ENCODE measurements around the gene ZBTB6.
"Not testable (repeated sequence)": the region's sequence is repeated elsewhere in the genome, so short reads cannot be mapped to it uniquely, and the experiment has no call there.

GRCh38 chr9:122906122-122906521, 7.0 kb downstream of the ZBTB6 start:
- TF ChIP-seq POLR2A (IDR thresholded peaks at IDR 0.05; ENCODE audit: low read depth); CTCF (IDR thresholded peaks at IDR 0.05): not testable (repeated sequence)

Measured in esophagus muscularis mucosa (tissue), 3 donors.